NAMALWA (cell line): ENCODE measurements around the gene PIRT.

ENCODE experiments used
- DNase-seq: peaks from one replicate; pipeline ENCODE4 v3.0.0-alpha.2; 2015; ENCODE audit warnings: low spot score

The PIRT gene

GRCh38 chr17:10787306-10788045 lies 50.4 kb downstream of the PIRT start:
- no peak for DNase-seq

DNA sequence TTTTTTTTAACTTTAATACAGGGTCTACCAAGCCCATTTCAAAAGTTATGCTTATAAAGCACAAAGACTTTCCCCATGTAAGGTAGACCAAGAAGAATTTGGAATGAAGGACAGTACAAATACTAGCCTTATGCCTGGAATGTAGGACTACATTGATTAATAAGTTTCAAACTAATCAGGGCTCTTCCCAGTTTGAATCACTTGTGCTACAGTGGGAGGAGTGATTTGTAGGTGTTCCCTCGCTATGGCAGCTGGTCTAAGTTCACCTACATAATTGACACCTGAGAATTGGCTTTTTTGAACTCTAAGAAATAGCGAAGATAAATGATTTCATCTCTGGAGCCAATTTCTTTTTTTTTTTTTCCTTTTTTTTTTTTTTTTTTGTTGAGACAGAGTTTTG lies 52.6 kb downstream of the PIRT start:
- DNase-seq, result no peak

- DNase-seq, result no peak
Measured at GRCh38 chr17:10779609-10780008, 58.3 kb downstream of the PIRT start.

GRCh38 chr17:10777890-10778289 lies 60.0 kb downstream of the PIRT start:
- DNase-seq, result no peak

DNA sequence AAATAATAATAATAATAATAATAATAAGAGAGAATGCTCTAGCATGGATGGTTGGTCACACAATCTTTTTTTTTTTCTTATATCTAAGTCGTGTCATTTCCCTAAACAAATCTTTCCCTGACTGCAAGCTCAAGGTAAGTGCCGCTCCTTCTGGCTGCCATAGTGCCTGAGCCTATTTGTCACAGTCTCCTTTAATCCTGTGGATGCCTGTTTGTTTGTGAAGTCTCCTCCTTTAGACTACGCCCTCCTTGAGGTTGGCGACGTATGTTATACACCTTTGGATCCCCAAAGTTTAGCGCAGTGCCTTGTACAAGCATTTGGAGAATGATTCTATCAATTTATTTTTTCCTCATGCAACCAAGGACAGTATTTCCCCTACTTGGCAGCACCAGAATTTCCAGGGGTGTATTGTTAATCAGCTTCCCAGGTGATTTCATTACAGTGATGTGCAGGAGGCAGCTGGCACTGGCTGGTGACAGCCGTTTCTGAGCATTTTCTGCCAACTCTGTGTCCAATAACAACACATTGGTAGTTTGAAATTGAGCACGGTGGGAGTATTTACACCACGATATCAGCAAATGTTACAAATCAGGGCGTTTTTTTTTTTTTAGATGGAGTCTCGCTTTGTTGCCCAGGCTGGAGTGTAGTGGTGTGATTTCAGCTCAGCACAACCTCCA lies 60.6 kb downstream of the PIRT start:
- DNase-seq, result no peak

DNA sequence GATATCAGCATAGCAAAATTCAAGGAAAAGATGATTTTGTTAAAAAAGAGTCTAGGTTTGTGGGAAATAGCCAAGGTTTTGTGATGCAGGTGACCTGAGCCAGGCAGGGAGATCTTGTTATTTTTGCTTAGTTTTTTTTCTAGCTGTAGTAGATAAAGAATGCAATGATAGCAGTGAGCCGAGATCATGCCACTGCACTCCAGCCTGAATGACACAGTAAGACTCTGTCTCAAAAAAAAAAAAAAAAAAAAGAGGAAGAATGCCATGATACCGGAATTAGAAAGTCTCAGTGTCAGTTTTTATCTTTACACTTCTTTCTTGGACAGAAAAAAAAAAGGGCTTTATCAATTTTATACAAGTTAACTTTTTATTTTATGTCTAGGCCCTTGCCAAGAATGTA lies 61.5 kb downstream of the PIRT start:
- DNase-seq, result no peak

DNA sequence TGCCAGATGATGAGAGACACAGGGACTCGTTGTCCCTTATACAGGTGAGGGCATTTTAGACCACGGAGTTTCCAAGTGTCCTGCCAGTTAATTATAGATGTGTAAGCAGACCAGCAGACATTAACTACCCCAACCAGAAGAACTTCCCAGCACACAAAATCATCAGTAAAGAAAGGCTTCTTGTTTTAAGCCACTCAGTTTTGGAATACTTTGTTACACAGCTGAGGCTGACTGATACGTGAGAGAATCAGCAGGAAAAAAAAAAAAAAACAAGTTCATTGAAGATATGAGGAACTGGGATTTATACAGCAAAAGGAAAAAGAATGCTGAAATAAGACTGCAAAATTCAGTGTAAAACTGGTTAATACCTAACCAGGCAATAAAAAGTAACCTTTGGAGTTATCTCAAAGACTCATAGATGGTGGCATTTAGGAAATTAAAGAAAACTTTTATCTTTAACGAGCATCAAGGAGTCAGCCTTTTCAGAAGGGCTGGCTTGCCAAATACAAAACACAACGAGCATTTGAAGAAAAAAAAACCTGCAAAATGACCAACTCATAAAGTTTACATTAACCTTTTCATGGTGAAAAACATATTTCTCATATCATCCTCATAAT lies 62.0 kb downstream of the PIRT start:
- DNase-seq, result no peak

- no peak for DNase-seq
Measured at GRCh38 chr17:10775058-10775457, 62.8 kb downstream of the PIRT start.

- DNase-seq, result no peak
Measured at GRCh38 chr17:10773391-10773790, 64.5 kb downstream of the PIRT start.
